HG03457 (cell line): ENCODE results near the gene RIPOR3.
"Not testable (repeated sequence)": the region's sequence is repeated elsewhere in the genome, so short reads cannot be mapped to it uniquely, and the experiment has no call there.

ENCODE experiments used
- ATAC-seq: cut with Tn5 transposase; IDR thresholded peaks from one replicate; pipeline ENCODE4 v1.9.1; 2021; ENCODE audit warnings: moderate number of reproducible peaks; ENCODE audit not compliant: unreplicated experiment

RIPOR3 gene

GRCh38 chr20:50664254-50664653, 27.1 kb downstream of the RIPOR3 start:
- ATAC-seq = no peak

DNA sequence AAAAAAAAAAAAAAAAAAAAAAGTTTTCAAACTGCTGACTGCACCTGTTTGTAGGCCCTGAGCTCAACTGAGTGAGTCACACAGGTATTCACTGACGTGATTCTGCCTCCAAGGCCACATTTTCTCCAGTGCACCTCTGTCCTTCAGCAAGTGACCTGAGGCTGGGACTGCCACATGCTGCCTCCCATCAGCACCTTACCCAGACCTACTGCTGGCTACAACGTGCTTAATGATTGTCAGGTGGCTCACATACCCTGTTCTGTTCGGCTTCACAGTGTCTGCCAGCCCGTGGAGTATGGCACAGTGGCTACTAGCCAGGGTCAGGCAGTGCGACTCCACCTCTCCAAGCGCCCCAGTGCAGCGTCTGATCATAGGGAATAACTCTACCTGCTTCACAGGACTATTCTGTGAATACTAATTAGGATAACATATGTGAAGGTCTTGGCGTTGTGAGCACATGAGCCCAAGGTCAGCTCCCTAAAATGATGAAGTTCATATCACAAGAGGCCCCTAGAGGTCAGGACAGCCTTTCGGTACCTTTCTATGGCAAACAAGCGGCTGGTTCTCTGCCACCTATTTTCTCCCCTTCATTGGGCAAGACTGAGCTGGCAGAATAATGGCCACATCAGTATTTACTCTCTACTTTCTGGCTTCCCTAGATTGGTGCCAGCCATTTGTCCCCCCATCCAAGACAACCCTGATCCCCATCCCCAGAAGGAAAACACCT, 28.1 kb downstream of the RIPOR3 start:
- ATAC-seq = no peak

GRCh38 chr20:50659975-50660670, 31.2 kb downstream of the RIPOR3 start:
- ATAC-seq = no peak

- no peak for ATAC-seq
These were observed 32.5 kb downstream of the RIPOR3 start for GRCh38 chr20:50658804-50659380.

DNA sequence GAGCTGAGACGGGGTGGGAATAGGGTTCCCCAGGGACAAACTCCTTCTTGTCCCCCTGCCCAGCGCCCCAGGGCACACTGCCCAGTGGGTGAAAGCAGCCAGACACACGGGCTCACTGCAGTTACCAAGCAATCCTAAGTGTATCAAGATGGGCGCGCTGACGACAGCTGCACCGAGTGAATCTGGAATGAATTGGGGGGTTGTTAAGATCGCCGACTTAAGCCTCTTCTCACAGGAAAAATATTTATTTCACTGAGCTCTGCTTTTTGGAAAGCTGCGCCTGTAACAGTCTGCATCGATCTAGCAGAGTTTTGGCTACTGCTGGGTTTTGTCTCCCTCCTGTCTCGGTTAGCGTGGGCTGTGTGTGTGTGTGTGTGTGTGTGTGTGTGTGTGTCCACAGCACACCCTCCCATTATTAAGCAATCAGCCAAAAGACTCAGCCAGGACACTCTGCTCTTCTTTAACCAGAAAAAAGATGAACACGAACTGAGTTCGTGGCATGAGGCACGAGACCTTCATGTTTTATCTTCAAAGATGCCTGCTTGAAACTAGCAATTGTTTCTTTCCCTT, 35.9 kb downstream of the RIPOR3 start:
- ATAC-seq = no peak

DNA sequence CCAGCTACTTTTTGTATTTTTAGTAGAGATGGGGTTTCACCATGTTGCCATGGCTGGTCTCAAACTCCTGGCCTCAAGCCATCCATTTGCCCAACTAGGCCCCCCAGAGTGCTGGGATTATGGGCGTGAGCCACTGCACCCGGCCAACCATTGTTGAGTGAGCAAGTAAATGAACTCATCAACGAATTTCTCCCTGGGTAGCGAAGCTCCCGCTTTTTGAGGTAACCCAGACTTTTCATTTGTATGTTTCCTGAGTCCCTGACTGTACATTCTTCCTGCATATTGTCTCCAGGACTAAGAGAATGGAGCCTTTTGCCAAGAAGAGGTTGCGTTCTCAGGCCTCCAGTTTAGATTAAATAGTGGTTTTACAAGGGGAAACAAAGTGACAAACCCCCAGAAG, 36.4 kb downstream of the RIPOR3 start:
- ATAC-seq = no peak

GRCh38 chr20:50652702-50653294, 38.5 kb downstream of the RIPOR3 start:
- ATAC-seq = no peak

DNA sequence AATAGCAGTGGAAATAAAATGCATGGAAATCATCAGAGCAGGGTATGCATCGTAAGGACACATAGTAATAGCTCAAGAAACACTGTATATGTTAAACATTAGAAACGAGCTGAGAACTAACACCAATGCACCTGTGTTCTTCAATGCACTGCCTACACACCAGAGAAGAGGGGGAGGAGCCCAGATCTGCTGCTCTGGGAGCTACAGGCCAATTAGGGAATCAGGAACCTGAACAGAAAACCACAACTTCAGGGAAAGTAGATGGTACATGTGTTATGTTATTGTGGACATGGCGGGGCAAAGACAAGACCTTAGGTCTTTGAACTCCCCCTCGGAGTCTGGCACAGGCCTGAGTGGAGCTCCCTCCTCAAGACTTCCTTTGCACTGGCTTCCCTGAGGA, 39.7 kb downstream of the RIPOR3 start:
- no peak for ATAC-seq

DNA sequence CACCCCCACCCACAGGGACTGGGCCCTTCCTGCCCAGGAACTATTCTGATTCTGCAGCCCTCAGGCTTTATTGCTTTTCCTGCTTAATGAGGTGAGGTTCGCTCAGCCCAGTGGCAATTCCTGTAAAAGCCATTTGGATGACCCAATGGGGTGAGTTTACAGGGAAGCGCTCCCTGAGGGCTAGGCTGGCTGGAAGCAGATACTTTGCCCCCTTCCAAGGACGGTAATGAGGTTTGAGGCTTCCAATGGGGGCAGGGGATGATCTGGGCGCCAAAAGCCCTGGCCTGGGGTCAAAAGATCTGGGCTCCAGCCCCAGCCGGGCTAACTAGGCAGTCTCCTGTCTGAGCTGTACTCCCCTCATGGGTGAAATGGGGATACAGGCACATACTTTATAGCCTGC, 41.8 kb downstream of the RIPOR3 start:
- no peak for ATAC-seq

GRCh38 chr20:50648651-50649050, 42.7 kb downstream of the RIPOR3 start:
- ATAC-seq = no peak

DNA sequence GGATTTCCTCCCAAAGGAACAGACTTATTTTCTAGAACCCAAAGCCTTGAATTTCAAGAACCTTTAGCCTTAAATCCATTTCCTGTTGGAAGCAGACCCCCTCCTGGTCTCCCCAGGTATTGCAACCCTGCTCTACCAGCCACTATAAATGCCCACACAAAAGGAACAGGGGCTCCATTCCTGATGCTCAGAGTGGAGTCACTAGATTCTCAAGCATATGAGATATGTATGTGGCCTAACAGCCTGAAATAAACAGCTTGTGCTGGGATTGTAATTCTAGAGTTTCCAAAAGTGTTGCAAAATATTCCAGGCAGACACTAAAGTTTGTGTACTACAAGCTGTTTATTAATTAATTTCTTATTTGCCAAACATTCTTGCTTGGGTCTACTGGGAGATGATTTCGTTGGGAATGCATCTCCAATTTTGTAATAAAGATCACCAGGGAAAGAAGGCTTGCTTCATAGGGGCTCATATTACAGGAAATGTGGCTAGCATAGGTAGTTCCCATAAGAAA, 44.8 kb downstream of the RIPOR3 start:
- no peak for ATAC-seq

GRCh38 chr20:50645253-50646068, 45.9 kb downstream of the RIPOR3 start:
- ATAC-seq = no peak

- ATAC-seq = no peak
These were observed 49.0 kb downstream of the RIPOR3 start for GRCh38 chr20:50642288-50642803.

DNA sequence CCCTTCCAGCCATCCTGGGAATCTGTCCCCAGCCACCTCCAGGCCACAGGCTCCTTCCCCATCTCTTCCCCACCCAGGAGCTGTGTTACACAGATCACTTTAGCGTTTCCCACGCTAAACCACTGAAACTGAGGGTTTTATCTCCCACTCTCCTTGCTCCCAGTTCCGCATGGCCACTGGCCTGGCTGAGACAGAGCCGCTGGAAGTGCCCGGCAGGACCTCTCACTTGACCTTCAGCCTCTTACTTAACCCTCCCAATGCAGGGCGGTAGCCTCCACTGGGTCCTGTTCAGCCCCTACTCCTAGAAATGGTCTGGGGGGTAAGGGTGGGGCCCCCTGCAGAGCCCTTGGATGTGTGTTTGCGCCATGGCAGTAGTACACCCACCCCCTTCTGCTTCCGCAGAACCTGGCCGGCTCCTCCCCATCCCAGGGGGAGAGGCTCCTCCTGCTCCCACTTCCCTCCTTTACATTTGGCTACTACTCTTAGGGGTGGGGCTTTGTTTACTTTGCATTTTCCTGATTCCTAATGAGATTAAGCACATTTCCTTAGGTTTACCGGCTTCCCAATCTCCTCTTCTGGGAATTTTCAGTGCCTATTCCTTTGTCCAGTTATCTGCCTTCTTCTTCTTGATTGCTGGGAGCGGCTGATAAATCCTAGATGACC, 49.6 kb downstream of the RIPOR3 start:
- ATAC-seq = not testable (repeated sequence)

- ATAC-seq = not testable (repeated sequence)
These were observed 51.2 kb downstream of the RIPOR3 start for GRCh38 chr20:50639971-50640711.

- not testable (repeated sequence) for ATAC-seq
These were observed 53.1 kb downstream of the RIPOR3 start for GRCh38 chr20:50638015-50638847.

DNA sequence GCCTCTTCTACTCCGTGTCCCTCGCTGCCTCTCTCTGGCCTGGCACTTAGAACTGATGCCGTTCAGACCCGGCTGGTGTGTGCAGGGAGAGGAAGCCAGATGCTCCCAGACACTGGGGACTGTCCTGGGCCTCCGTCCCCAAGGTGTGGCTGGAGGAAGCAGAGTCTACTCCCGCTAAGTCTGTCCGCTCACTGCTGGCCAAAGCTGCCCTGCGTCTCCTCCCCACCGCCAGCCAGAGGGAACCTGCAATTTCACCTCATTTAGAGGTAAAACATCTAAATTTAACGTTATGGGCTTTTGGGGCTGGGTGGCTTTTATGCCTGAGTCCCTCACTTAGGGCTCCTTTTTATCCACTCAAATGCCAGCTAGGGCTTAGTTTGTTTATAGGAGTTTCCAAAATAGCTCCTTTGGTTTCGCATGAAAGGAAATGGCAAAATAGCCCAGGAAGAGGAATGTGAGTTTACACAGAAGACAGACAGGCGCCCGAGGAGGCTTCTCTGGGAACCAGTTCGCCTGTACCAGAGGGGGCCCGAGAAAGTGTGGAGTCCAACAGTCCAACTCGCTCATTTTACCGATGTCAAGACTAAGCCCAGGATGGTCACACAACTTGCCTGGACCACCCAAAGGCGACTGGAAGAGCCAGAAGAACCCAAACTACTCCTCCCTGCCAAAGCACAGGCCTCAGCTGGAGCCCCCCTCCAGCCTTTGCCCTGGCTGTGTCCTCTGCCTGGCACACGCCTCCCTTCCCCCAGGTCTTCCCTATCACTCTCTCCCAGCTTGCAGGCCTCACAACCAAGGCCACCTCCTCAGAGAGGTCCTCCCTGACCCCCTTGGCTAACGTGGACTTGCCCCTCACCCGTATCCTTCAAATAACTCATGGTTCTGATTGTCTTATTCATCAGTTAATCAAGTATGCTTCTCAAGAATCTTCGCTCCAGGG, 54.5 kb downstream of the RIPOR3 start:
- no peak for ATAC-seq
